GM21515 (cell line): ENCODE data around the gene PAK3.

Experiments
- ATAC-seq: cut with Tn5 transposase; IDR thresholded peaks from one replicate; pipeline ENCODE4 v1.9.1; 2021; ENCODE audit not compliant: unreplicated experiment

The PAK3 gene

DNA sequence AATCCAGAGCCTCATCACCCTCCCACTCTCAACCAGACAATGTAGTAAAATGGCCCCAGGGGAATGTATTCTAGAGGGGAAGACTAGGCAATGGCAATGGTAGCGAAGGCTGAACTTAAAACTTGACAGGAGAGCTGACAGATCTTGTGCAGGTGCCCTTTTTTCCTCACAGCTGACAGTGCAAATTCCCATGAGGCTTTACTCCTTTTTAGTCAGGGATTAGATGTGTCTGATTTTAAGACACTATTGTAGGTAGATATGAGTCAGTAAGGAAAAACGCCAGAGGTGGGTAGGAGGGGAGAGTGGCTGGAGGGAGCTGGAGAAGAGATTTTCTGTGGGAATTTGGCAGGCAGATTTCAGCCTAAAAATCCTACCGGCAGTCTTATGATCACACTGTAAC lies 163.6 kb downstream of the PAK3 start:
- ATAC-seq, result no peak

DNA sequence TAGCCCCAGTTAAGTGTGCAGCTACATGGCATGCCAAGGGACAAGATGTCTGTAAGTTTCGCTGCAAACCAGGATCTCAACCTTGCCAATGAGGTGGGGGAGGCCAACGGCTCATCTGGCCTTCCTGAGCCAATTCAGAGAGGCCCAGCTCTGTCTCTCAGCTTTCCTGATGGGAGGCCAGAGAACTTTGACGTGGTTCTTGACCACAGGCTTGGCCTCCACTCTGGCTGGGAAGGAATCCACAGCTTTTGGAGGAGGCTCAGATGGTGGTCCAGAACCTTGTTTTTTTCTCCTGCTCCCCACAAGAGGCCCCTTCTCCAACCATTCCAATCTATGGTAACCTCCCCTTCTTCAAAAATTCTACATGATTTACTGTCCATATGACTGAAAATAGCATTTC lies 164.5 kb downstream of the PAK3 start:
- ATAC-seq, result no peak

DNA sequence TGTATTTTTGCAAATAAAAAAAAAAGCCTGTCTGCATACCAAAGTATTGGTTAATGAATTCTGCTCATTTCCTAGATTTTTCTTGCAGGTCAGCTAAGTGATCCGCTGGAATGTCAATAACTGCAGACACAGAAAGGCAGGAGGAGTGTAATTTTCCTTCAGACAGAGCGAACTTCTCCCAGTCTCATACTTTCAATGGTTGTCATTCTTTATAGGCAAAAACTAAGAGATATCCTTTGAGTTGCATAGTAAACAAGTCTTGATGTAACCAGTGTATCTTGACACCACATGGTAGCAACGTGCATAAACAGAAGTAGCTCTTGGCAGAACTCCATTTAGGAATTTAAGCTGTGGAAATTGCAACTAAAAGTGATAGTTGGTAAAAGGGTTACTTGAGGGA lies 166.1 kb downstream of the PAK3 start:
- no peak for ATAC-seq

DNA sequence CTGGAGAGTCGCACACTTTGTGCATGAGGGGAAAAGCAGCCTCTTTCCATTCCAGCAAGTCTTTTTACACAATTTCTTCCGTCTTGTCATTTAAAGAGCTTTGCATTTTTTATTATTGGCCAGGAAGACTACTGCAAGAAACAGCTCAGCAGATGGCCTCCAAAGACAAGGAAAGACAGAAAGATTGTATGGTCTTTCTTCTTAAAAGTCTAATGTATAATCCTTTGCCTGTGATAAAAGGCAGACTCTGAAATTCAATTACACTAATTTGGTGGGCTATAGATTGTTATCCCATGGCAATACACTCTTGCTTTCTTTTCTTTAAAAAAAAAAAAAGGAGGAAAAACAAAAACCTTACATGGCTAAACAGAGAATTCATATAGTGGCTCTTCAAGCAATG lies 168.4 kb downstream of the PAK3 start:
- ATAC-seq, result no peak

DNA sequence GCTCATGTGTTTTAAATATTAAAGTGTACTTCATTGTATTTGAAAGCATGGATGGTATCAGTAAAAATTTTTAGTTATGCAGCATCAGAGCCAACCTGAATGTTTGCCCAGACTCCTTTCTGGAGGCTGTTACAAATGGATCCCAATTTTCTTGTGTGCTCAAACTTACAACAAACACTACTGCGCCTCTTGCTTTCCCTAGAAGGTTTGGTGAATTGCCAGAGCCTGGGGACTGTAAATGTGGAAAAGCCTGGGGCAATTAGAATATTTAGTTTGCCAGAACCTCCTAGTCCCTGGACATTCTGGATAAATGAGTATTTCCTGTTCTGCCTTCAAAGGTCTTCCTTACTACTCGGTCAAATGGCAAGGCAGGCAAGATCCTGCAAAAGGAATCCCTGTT lies 169.5 kb downstream of the PAK3 start:
- ATAC-seq, result no peak

DNA sequence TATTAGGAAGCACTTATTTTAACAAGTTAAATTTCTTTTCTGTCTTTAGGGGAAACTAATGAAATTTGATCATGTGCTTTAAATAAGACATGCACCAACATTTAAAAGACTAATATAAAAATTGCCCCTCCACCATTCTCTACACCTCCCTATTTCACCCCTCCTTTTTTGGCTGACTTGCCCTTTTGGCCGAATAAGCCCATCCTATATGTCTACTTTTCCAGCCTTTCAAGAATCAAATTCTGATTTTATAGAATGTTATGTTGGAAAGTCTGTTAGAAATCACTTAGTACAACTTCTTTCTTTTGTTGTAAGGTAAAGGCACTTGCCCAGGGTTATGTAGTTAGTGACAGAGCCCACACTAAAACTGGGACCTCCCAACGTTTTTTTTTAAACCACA lies 172.5 kb downstream of the PAK3 start:
- ATAC-seq, result no peak

DNA sequence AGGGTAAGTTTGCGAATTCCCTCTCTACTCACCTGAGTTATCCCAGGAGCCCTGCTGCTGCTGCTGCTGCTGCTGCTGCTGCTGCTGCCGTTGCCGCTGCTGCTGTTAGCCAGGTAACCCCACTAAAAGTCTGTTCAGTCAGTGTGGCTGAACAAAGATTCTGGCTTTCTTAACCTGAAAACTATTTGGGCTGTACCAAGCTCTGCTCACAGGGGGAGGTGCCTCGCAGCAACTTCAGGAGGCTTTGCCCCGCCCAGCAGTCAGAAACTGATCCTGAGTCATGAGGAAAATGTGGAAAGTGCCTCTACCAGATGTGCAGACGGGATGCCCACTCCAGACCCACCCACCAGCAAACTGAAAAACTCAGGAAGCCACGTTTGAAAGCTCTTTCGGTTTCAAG lies 174.3 kb downstream of the PAK3 start, which contains the start of gene CAPN6:
Gene CAPN6 (minus strand): TSS at position 145 of the 400 bp plus-strand sequence. CDS start 6,547 bp downstream, outside the sequence.
- ATAC-seq, result no peak
